IMR-90 (cell line): ENCODE data around the gene IRAK1BP1. TPM values are rescaled to one million over a fixed set of nuclear protein-coding genes. Genes with fewer than 3 reads are reported as not detected.
A peak's percentile ranks its signal among the peaks of the same experiment; 100 is the strongest.

Source experiments
- ATAC-seq: fragments of 200-7000 bp; cut with Tn5 transposase; 2 replicates; pipeline ENCODE4 v1.9.1; 2020; ENCODE audit warnings: low read depth, mild to moderate bottlenecking, moderate library complexity
- BruUV-seq: library from RNA; stranded (reverse); fragments of 400-500 nt; replicated peaks from 2 replicates; lab custom pipeline; 2021; lab: Mats Ljungman, UMichigan
- CTCF ChIA-PET: fragments of 300-600 bp; formaldehyde crosslinking; extraction: SDS; loops from one replicate; lab custom pipeline; 2021; ENCODE audit warnings: antibody characterized with exemption; lab: Yijun Ruan, JAX
- POLR2A ChIA-PET: fragments of 300-600 bp; sonication (Branson Sonifier 250); formaldehyde crosslinking; loops from one replicate; lab custom pipeline; 2022; ENCODE audit warnings: antibody characterized with exemption; ENCODE audit not compliant: unreplicated experiment; lab: Charles Lee
- DNase-seq: peaks from one replicate; pipeline ENCODE4 v3.0.0; 2013
- H2AFZ ChIP-seq: replicated peaks from 2 replicates; pipeline ENCODE3; 2013; ENCODE audit warnings: low read length, mild to moderate bottlenecking; ENCODE audit not compliant: poor library complexity
- H2AK5ac ChIP-seq: 2 replicates; pipeline ENCODE4 v1.6.1; 2013; ENCODE audit warnings: low read depth, low read length, inconsistent platforms
- H2AK9ac ChIP-seq: replicated peaks from 2 replicates; pipeline ENCODE3; 2013; ENCODE audit warnings: mild to moderate bottlenecking, low read depth, low read length, moderate library complexity; ENCODE audit not compliant: poor library complexity
- H2BK120ac ChIP-seq: 2 replicates; pipeline ENCODE4 v1.6.1; 2013; ENCODE audit warnings: low read depth, low read length, inconsistent platforms
- H2BK15ac ChIP-seq: 3 replicates; pipeline ENCODE4 v1.6.1; 2013; ENCODE audit warnings: low read depth, low read length, inconsistent platforms
- H2BK20ac ChIP-seq: 2 replicates; pipeline ENCODE4 v1.6.1; 2013; ENCODE audit warnings: low read depth, mild to moderate bottlenecking, inconsistent platforms, low read length, moderate library complexity
- H2BK5ac ChIP-seq: 2 replicates; pipeline ENCODE4 v1.6.1; 2013; ENCODE audit warnings: mild to moderate bottlenecking, low read depth, low read length, inconsistent platforms; ENCODE audit not compliant: poor library complexity, severe bottlenecking
- H3K14ac ChIP-seq: replicated peaks from 2 replicates; pipeline ENCODE4 v1.6.1; 2013; ENCODE audit warnings: low read depth, low read length, inconsistent platforms
- H3K18ac ChIP-seq: 2 replicates; pipeline ENCODE4 v1.6.1; 2013; ENCODE audit warnings: low read depth, low read length, control low read depth
- H3K23ac ChIP-seq: 2 replicates; pipeline ENCODE4 v1.6.1; 2013; ENCODE audit warnings: low read depth, low read length, inconsistent platforms
- H3K27ac ChIP-seq: 2 replicates; pipeline ENCODE4 v1.5.1; 2013; ENCODE audit warnings: mild to moderate bottlenecking, control low read depth, low read length; ENCODE audit not compliant: insufficient read depth
- H3K27me3 ChIP-seq: 2 replicates; pipeline ENCODE4 v1.6.1; 2013; ENCODE audit warnings: low read length; ENCODE audit not compliant: control insufficient read depth, insufficient read depth
- H3K36me3 ChIP-seq: 2 replicates; pipeline ENCODE4 v1.6.1; 2013; ENCODE audit warnings: low read length, mixed read lengths; ENCODE audit not compliant: control insufficient read depth, insufficient read depth
- H3K4ac ChIP-seq: 2 replicates; pipeline ENCODE4 v1.6.1; 2013; ENCODE audit warnings: low read depth, low read length, inconsistent platforms
- H3K4me1 ChIP-seq: 2 replicates; pipeline ENCODE4 v1.6.1; 2013; ENCODE audit warnings: low read length, mixed read lengths; ENCODE audit not compliant: control insufficient read depth, insufficient read depth
- H3K4me2 ChIP-seq: 2 replicates; pipeline ENCODE4 v1.6.1; 2013; ENCODE audit warnings: low read depth, mild to moderate bottlenecking, control low read depth, low read length, moderate library complexity
- H3K4me3 ChIP-seq: 2 replicates; pipeline ENCODE4 v1.5.1; 2013; ENCODE audit warnings: low read depth, mild to moderate bottlenecking, control low read depth, low read length, moderate library complexity; ENCODE audit not compliant: insufficient read depth
- H3K56ac ChIP-seq: 2 replicates; pipeline ENCODE4 v1.6.1; 2013; ENCODE audit warnings: low read length, inconsistent platforms; ENCODE audit not compliant: insufficient read depth; ENCODE audit errors: extremely low read depth
- H3K79me1 ChIP-seq, 2 experiments: 2 replicates each; pipeline ENCODE4 v1.6.1; 2013; ENCODE audit warnings: low read length in 2 of 2, inconsistent platforms in 1 of 2, low read depth in 1 of 2
- H3K9ac ChIP-seq: 2 replicates; pipeline ENCODE4 v1.6.1; 2013; ENCODE audit warnings: low read depth, low read length, control low read depth
- H3K9me1 ChIP-seq: 2 replicates; pipeline ENCODE4 v1.6.1; 2013; ENCODE audit warnings: low read length, inconsistent platforms; ENCODE audit not compliant: insufficient read depth
- H3K9me3 ChIP-seq: 2 replicates; pipeline ENCODE4 v1.6.1; 2013; ENCODE audit warnings: low read length; ENCODE audit not compliant: control insufficient read depth, insufficient read depth
- H4K20me1 ChIP-seq: 2 replicates; pipeline ENCODE4 v1.6.1; 2013; ENCODE audit warnings: low read length, inconsistent platforms; ENCODE audit not compliant: insufficient read depth
- H4K5ac ChIP-seq: 2 replicates; pipeline ENCODE4 v1.6.1; 2013; ENCODE audit warnings: mild to moderate bottlenecking, low read depth, low read length, control low read depth
- H4K8ac ChIP-seq, 2 experiments: 2 replicates each; pipeline ENCODE4 v1.6.1; 2013; ENCODE audit warnings: low read depth in 2 of 2, low read length in 2 of 2, control low read depth in 1 of 2, inconsistent platforms in 1 of 2
- H4K91ac ChIP-seq: 2 replicates; pipeline ENCODE4 v1.6.1; 2013; ENCODE audit warnings: low read depth, low read length, inconsistent platforms; ENCODE audit not compliant: insufficient read depth
- FOS ChIP-seq: fragments of 150-350 bp; IDR thresholded peaks from 2 replicates; pipeline ENCODE4 v1.6.1; 2016; ENCODE audit warnings: low read depth, low read length
- MXI1 ChIP-seq: IDR thresholded peaks from 2 replicates; pipeline ENCODE4 v1.6.1; 2012; ENCODE audit warnings: low read depth, mild to moderate bottlenecking, low read length, moderate library complexity, borderline replicate concordance
- NFE2L2 ChIP-seq: fragments of 150-350 bp; IDR thresholded peaks from 2 replicates; pipeline ENCODE4 v1.6.1; 2016; ENCODE audit warnings: low read depth, mild to moderate bottlenecking, low read length
- RAD21 ChIP-seq: IDR thresholded peaks from 2 replicates; pipeline ENCODE4 v1.6.1; 2012; ENCODE audit warnings: low read length, improper control_type of control experiment
- SMC3 ChIP-seq: fragments of 150-350 bp; IDR thresholded peaks from 2 replicates; pipeline ENCODE4 v1.6.1; 2016; ENCODE audit warnings: low read depth, mild to moderate bottlenecking, antibody characterized with exemption, low read length, moderate library complexity
- WGBS, 2 experiments: methylation state at CpG; one replicate each; pipeline versions ENCODE4 v1.1.5 to v1.1.7; 2013; ENCODE audit warnings: missing lambda C conversion rate in 2 of 2; ENCODE audit not compliant: insufficient read length in 1 of 2; ENCODE audit errors: extremely low coverage in 2 of 2; 5-methylcytosine and 5-hydroxymethylcytosine counted together
- dilution Hi-C: fragments of 300-500 bp; cut with HindIII; formaldehyde crosslinking; loops from one replicate; pipeline ENCODE4 v1.14.3; 2018; ENCODE audit warnings: low sequenced_read_pairs; ENCODE audit not compliant: unreplicated experiment
- in situ Hi-C: fragments of 300-500 bp; cut with MboI; formaldehyde crosslinking; loops from 3 replicates; pipeline ENCODE4 v1.14.3; 2019; ENCODE audit warnings: low sequenced_read_pairs, inconsistent platforms, mixed read lengths
- intact Hi-C: fragments of 100-400 bp; cut with micrococcal nuclease; formaldehyde crosslinking; loops from 2 replicates; pipeline ENCODE4 v1.10.0; 2022
- polyA plus RNA-seq, 3 experiments: library from polyadenylated mRNA; depleted of rRNA; stranded (reverse); fragments of >200 nt; gene quantifications; 2 replicates each; pipeline ENCODE4 v1.2.3, GENCODE V29; 2012; ENCODE audit warnings: low replicate concordance in 1 of 3
- total RNA-seq: library from RNA; depleted of rRNA; stranded (reverse); fragments of >200 nt; gene quantifications from 2 replicates; pipeline ENCODE4 v1.2.3, GENCODE V29; 2012

Gene IRAK1BP1
- total and polyA plus RNA-seq, 2 of the 4 experiments (the other 2 are of a cell fraction) = 0.94 to 2.2 TPM

GRCh38 chr6:78868116-78868515, 765 bp downstream of the IRAK1BP1 start:
- Histone ChIP-seq H2BK15ac (no peak overlapping the region), H3K18ac (no peak overlapping the region; the same call in 1 of the 2 replicates), H3K9ac (peak overlapping the region; percentile 80; the same call in 1 of the 2 replicates), H3K9me1 (no peaks in the 10 kb centered on the region), H2BK120ac (no peak overlapping the region), H4K20me1 (no peaks in the 10 kb centered on the region), H3K14ac (no peak overlapping the region), H2AK5ac (no peak overlapping the region), H4K8ac (peak overlapping the region; percentile 75 to 92; a peak in 3 of 4 replicates), H2AFZ (peak overlapping the region; percentile 93), H3K56ac (no peak overlapping the region), H2BK5ac (no peak overlapping the region), H3K79me1 (no peaks in the 10 kb centered on the region; a peak in 2 of 4 replicates), H3K4me1 (no peaks in the 10 kb centered on the region), H3K27ac (no peak overlapping the region), H3K4me2 (peak overlapping the region; percentile 74), H3K4me3 (peak overlapping the region; percentile 90), H3K4ac (no peak overlapping the region), H2AK9ac (no peak overlapping the region), H3K23ac (no peak overlapping the region), H2BK20ac (no peak overlapping the region), H4K5ac (no peak overlapping the region), H4K91ac (no peak overlapping the region), H3K27me3 (no peaks in the 10 kb centered on the region), H3K9me3 (no peaks in the 10 kb centered on the region), H3K36me3 (no peaks in the 10 kb centered on the region)
- dilution Hi-C loops = no loop called here
- BruUV-seq = no TSS peak
- WGBS, 2 experiments = 0% methylated on average over 1 of the region's 8 CpGs; no CpG with 5 or more reads in 1 of the 2 experiments
- ChIA-PET CTCF (no interaction called here), POLR2A (no interaction called here)
- in situ Hi-C loops = no loop called here
- intact Hi-C loops = loop anchor here (5.0 to 10.0 kb wide), 2 partner anchors 209 to 367 kb away; partner anchors contain the start of genes HMGN3 and PHIP
- no peak for DNase-seq
- TF ChIP-seq MXI1 (no peak), FOS (no peak), SMC3 (no peak), RAD21 (no peak), NFE2L2 (no peak)
- ATAC-seq = no peak
